ENCODE measurements around the gene TEX50.
"Not testable (repeated sequence)": the region's sequence is repeated elsewhere in the genome, so short reads cannot be mapped to it uniquely, and the experiment has no call there.

TEX50 gene

DNA sequence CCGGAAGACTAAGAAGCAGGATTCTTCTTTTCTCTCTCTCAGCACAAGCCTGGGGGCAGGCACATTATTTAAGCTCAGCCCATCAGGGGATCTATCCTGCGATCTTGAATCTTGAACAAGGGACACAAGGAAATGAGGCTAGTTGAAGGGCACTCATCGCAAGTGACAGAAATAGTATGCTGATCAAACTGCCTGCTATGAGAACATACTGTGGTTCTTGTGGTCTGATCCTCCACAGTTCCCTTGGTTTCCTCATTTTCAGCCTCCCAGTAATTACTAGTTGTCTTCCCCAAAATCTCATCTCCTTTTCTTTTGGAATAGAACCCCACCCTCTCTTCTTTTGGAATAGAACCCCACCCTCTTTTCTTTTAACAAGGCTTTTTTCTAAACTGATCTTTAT lies 28.0 kb downstream of the TEX50 start:
- no peak for DNase-seq

DNA sequence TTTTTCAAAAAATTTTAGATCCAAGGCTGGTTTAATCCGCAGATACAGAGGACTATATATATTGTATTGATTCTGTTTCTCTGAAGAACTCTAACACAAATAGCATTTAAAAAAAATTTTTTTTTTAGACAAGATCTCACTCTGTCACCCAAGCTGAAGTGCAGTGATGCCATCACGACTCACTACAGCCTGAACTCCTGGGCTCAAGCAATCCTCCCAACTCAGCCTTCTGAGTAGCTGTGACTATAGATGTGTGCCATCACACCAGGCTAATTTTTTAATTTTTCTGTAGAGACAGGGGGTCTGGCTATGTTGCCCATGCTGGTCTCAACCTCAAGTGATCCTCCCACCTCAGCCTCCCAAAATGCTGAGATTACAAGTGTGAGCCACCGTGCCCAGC lies 31.5 kb downstream of the TEX50 start:
- no peak for DNase-seq

DNA sequence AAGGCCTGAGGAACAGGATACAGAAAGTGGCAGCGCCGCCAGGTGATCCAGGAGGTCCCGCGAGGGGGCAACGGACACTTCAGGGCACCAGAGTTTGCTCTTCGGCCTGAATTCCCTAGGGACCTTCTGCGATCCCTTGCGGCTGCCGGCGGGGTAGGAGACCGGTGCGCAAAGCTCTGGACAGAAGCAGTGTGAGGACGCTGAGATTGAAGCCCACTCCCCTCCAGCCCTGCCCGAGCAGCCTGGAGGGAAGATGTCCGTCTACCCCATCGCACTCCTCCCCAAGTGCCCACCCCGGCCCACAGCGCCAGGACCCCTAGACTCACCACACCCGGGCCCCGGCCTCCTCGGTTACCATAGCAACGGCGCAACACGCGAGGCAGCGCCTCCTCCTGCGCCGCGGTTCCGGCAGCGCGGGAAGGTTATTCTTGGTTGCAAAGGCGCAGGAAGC lies 34.4 kb downstream of the TEX50 start, which contains the start of gene ANKRD45:
Gene ANKRD45, minus strand, starts transcription at position 361 of the 451 bp plus-strand sequence. CDS start 10,433 bp downstream, outside the sequence.
- DNase-seq, result peak; percentile 1

DNA sequence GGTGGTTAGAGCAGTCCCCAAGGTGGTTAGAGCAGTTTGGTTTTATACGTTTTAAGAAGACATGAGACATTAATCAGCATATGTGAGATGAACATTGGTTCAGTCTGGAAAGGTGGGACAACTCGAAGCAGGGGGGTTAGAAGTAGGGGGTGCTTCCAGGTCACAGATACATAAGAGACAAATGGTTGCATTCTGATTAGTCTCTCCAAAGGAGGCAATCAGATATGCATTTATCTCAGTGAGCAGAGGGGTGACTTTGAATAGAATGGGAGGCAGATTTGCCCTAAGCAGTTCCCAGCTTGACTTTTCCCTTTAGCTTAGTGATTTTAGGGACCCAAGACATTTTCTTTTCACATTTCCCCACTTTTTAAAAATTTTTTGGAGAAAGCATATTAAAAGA lies 39.4 kb downstream of the TEX50 start:
- not testable (repeated sequence) for DNase-seq

DNA sequence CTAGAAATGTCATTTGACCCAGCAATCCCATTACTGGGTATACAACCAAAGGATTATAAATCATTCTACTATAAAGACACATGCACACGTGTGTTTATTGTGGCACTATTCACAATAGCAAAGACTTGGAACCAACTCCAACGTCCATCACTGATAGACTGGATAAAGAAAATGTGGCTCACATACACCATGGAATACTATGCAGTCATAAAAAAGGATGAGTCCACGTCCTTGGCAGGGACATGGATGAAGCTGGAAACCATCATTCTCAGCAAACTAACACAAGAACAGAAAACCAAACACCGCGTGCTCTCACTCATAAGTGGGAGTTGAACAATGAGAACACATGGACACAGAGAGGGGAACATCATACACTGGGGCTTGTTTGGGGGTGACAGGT lies 45.0 kb downstream of the TEX50 start:
- not testable (repeated sequence) for DNase-seq

DNA sequence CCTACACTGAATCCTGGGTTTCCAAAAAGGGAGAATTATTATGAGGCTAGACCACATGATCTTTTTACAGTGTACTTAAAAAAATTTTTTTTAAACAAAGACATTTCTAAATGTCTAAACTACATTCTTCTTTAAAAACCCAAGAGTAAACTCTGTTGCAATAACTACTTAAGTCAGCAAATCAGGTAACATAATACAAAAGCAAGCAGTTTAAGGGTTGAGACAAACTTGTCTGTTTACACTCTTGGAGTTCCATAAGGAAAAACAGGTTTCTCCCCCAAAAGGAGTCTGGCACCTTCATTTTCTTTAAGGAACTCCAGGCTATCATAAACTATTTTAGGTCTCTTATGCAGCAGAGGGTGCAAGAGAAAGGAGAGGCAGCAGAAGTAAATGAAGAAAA lies 47.0 kb downstream of the TEX50 start:
- no peak for DNase-seq

DNA sequence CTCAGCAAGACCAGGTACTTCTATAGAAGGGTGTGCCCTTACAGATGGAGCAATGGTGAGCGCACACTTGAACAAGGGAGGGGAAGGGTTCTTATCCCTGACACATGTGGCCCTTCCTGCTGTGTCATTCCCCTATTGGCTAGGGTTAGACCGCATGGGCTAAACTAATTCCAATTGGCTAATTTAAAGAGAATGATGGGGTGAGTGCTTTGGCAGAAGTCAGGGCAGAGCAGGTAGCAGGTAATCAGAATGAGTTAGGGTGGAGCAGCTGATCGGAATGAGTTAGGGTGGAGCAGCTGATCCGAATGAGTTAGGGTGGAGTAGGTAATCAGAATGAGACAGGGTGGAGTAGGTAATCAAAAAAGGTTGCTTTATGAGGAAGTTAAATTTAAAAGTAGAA lies 48.7 kb downstream of the TEX50 start:
- DNase-seq, result not testable (repeated sequence)

DNA sequence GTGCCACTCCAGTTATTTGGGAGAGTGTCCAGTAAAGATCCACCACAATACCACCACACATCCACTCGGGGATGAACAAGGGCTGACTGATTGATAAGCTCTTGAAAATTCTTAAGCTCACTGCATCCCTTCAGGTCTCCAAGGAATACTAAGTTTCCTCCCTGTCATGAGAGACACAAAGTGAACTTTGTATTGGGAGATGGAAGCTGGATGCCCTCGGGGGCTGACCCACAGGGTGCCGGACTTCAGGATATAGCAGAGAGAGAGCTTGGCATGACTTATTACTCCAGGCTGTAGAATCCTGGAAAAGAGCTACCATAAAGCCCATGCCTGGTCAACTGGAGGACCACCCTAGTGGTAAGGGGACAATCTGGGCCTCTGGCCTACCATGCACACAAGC lies 50.0 kb downstream of the TEX50 start:
- DNase-seq, result not testable (repeated sequence)
